Measurements from ENCODE around the gene TBX4. TPM values are rescaled to one million over a fixed set of nuclear protein-coding genes. Genes with fewer than 3 reads are reported as not detected.
A peak's percentile ranks its signal among the peaks of the same experiment; 100 is the strongest.

Gene TBX4
- total and polyA plus RNA-seq, 2 of the 13 experiments (the other 11 are each of a cell fraction or from before 2014, with no cell fraction given), result 0.11 to 1.1 TPM

GRCh38 chr17:61460796-61461585 lies 8.8 kb downstream of the TBX4 start (continued):
- TF ChIP-seq AHDC1 (CRISPR knock-in tag; IDR thresholded peaks at IDR 0.05; ENCODE audit: borderline replicate concordance) (peak; percentile 75; the same call in 1 of the 2 replicates), ZNF280B (CRISPR knock-in tag; IDR thresholded peaks at IDR 0.05; ENCODE audit: borderline replicate concordance) (no peak), SCMH1 (CRISPR knock-in tag; IDR thresholded peaks at IDR 0.05; ENCODE audit: borderline replicate concordance) (no peak), MEF2D (CRISPR knock-in tag; IDR thresholded peaks at IDR 0.05) (no peak; the same call in 1 of the 2 replicates), STAG1 (CRISPR knock-in tag; IDR thresholded peaks at IDR 0.05) (0 out of 2 replicates have a peak, but pooled peaks have one; percentile 2), ZNF674 (CRISPR knock-in tag; IDR thresholded peaks at IDR 0.05; ENCODE audit: low read depth) (no peak), ZNF660 (CRISPR knock-in tag; IDR thresholded peaks at IDR 0.05; ENCODE audit: borderline replicate concordance, low read depth) (no peak), NFIB (CRISPR knock-in tag; IDR thresholded peaks at IDR 0.05; ENCODE audit: borderline replicate concordance) (no peak), SNRNP70 (IDR thresholded peaks at IDR 0.05; ENCODE audit: low read depth, low read length) (no peak), ISX (CRISPR knock-in tag; conservative IDR thresholded peaks at IDR 0.05) (no peak), JUNB (CRISPR knock-in tag; IDR thresholded peaks at IDR 0.05; ENCODE audit: borderline replicate concordance) (no peak), ZNF337 (CRISPR knock-in tag; IDR thresholded peaks at IDR 0.05; ENCODE audit: borderline replicate concordance, low read depth) (no peak), DRAP1 (CRISPR knock-in tag; IDR thresholded peaks at IDR 0.05) (peak; percentile 43; the same call in 1 of the 2 replicates), ZNF124 (CRISPR knock-in tag; IDR thresholded peaks at IDR 0.05) (no peak; the same call in 1 of the 2 replicates), SMARCC2 (IDR thresholded peaks at IDR 0.05) (no peak), HOXA5 (CRISPR knock-in tag; IDR thresholded peaks at IDR 0.05) (0 out of 2 replicates have a peak, but pooled peaks have one; percentile 31), AGO2 (optimal IDR thresholded peaks at IDR 0.05; ENCODE audit: low read depth, low read length) (no peak), IKZF5 (CRISPR knock-in tag; IDR thresholded peaks at IDR 0.05) (peak; percentile 36; the same call in 1 of the 2 replicates), GATAD2A (CRISPR knock-in tag; IDR thresholded peaks at IDR 0.05) (peak; percentile 91), SAFB2 (CRISPR knock-in tag; IDR thresholded peaks at IDR 0.05; ENCODE audit: borderline replicate concordance, low read depth) (no peak)

Measured in HepG2 (cell line).